HepG2 (cell line): ENCODE measurements around the gene CLDN3. TPM values are rescaled to one million over a fixed set of nuclear protein-coding genes. Genes with fewer than 3 reads are reported as not detected.
A peak's percentile ranks its signal among the peaks of the same experiment; 100 is the strongest.

ENCODE experiments used
- BATF2 ChIP-seq: sonication (generic); formaldehyde crosslinking; IDR thresholded peaks from 2 replicates; pipeline ENCODE4 v1.8.0; 2022; ENCODE audit warnings: mild to moderate bottlenecking, missing genetic modification reagents, moderate library complexity
- FOXP1 ChIP-seq, 2 experiments: fragments of 450-650 bp in 1 of 2; IDR thresholded peaks; 2 replicates each; pipeline ENCODE4 v1.6.1; 2017 to 2018; ENCODE audit warnings: antibody characterized with exemption in 1 of 2
- GABPA ChIP-seq, 2 experiments: IDR thresholded peaks; 2 replicates each; pipeline ENCODE4 v1.6.1; 2011 to 2016; ENCODE audit warnings: low read depth in 2 of 2, low read length in 1 of 2, missing biosample characterization in 1 of 2, missing genetic modification characterization in 1 of 2
- HOMEZ ChIP-seq: IDR thresholded peaks from 2 replicates; pipeline ENCODE4 v1.6.1; 2016; ENCODE audit warnings: low read depth
- NCOA1 ChIP-seq: sonication (generic); formaldehyde crosslinking; IDR thresholded peaks from 2 replicates; pipeline ENCODE4 v1.9.0; 2021; ENCODE audit warnings: missing genetic modification reagents
- NFE2 ChIP-seq: sonication (generic); formaldehyde crosslinking; IDR thresholded peaks from 2 replicates; pipeline ENCODE4 v1.4.0; 2020; ENCODE audit warnings: missing genetic modification reagents
- NONO ChIP-seq, 2 experiments: fragments of 450-650 bp in 1 of 2; sonication (generic) in 1 of 2; formaldehyde crosslinking in 1 of 2; IDR thresholded peaks in 1 of 2; conservative IDR thresholded peaks in 1 of 2; 2 replicates each; pipeline versions ENCODE4 v1.6.1 to v1.8.0; 2017 to 2022; ENCODE audit warnings: mild to moderate bottlenecking in 1 of 2, missing genetic modification reagents in 1 of 2, moderate library complexity in 1 of 2
- NR2F2 ChIP-seq: IDR thresholded peaks from 2 replicates; pipeline ENCODE4 v1.6.1; 2012; ENCODE audit warnings: low read depth, inconsistent platforms, borderline replicate concordance
- POLR2G ChIP-seq: fragments of 200-400 bp; formaldehyde crosslinking; IDR thresholded peaks from 2 replicates; pipeline ENCODE4 v1.6.1; 2018; ENCODE audit warnings: mild to moderate bottlenecking, low read depth, low read length, moderate library complexity
- SCMH1 ChIP-seq: sonication (generic); formaldehyde crosslinking; IDR thresholded peaks from 2 replicates; pipeline ENCODE4 v1.9.0; 2021; ENCODE audit warnings: missing genetic modification reagents, mild to moderate bottlenecking, borderline replicate concordance
- SRY ChIP-seq: sonication (generic); formaldehyde crosslinking; IDR thresholded peaks from 2 replicates; pipeline ENCODE4 v1.8.0; 2022; ENCODE audit warnings: mild to moderate bottlenecking, missing genetic modification reagents
- TARDBP ChIP-seq: sonication (generic); formaldehyde crosslinking; IDR thresholded peaks from 2 replicates; pipeline ENCODE4 v1.8.0; 2022; ENCODE audit warnings: mild to moderate bottlenecking, missing genetic modification reagents
- TCF7L2 ChIP-seq: IDR thresholded peaks from 2 replicates; pipeline ENCODE4 v1.6.1; 2011; ENCODE audit warnings: mild to moderate bottlenecking, low read depth, low read length, moderate library complexity
- ZMYM2 ChIP-seq: sonication (generic); formaldehyde crosslinking; IDR thresholded peaks from 2 replicates; pipeline ENCODE4 v1.8.0; 2022; ENCODE audit warnings: mild to moderate bottlenecking, missing genetic modification reagents
- ZNF124 ChIP-seq: sonication (generic); formaldehyde crosslinking; IDR thresholded peaks from 2 replicates; pipeline ENCODE4 v1.4.0; 2020; ENCODE audit warnings: missing genetic modification reagents
- ZNF263 ChIP-seq: sonication (generic); formaldehyde crosslinking; IDR thresholded peaks from 2 replicates; pipeline ENCODE4 v1.4.0; 2020; ENCODE audit warnings: missing genetic modification reagents
- ZNF329 ChIP-seq: sonication (generic); formaldehyde crosslinking; IDR thresholded peaks from 2 replicates; pipeline ENCODE4 v1.9.0; 2021; ENCODE audit warnings: low read depth, mild to moderate bottlenecking, missing genetic modification reagents
- ZNF34 ChIP-seq: sonication (generic); formaldehyde crosslinking; IDR thresholded peaks from 2 replicates; pipeline ENCODE4 v1.4.0; 2020; ENCODE audit warnings: mild to moderate bottlenecking, missing genetic modification reagents, borderline replicate concordance
- ZNF354B ChIP-seq: sonication (generic); formaldehyde crosslinking; IDR thresholded peaks from 2 replicates; pipeline ENCODE4 v1.8.0; 2022; ENCODE audit warnings: mild to moderate bottlenecking, missing genetic modification reagents
- ZNF75D ChIP-seq: sonication (generic); formaldehyde crosslinking; IDR thresholded peaks from 2 replicates; pipeline ENCODE4 v1.8.1; 2023; ENCODE audit warnings: missing genetic modification reagents, mild to moderate bottlenecking, borderline replicate concordance
- polyA plus RNA-seq, 8 experiments: library from polyadenylated mRNA; depleted of rRNA in 3 of 8; stranded (reverse) in 7 of 8; unstranded in 1 of 8; fragments of >200 nt; fragmentation: Illumina TruSeq in 4 of 8; extraction: Trizol in 4 of 8; gene quantifications; 2 replicates each; pipeline versions ENCODE4 v1.2.1 to v1.2.3, GENCODE V29; 2011 to 2016; ENCODE audit warnings: low read depth in 4 of 8, missing spikeins in 1 of 8, mixed read lengths in 1 of 8; ENCODE audit not compliant: insufficient read depth in 1 of 8
- total RNA-seq, 5 experiments: library from RNA; depleted of rRNA; stranded (reverse); fragments of >200 nt; fragmentation: Illumina TruSeq; extraction: Trizol; gene quantifications; 2 replicates each; pipeline ENCODE4 v1.2.3, GENCODE V29; 2016; ENCODE audit warnings: low read depth in 1 of 5
- TF ChIP-seq, protein P1 (sequence below): fragments of 450-650 bp; IDR thresholded peaks from 2 replicates; pipeline ENCODE4 v1.6.1; 2017; ENCODE audit warnings: mild to moderate bottlenecking
- TF ChIP-seq, protein P2 (sequence below): sonication (generic); formaldehyde crosslinking; IDR thresholded peaks from 2 replicates; pipeline ENCODE4 v1.5.0; 2020; ENCODE audit warnings: missing genetic modification reagents
- TF ChIP-seq, protein P3 (sequence below): sonication (generic); formaldehyde crosslinking; IDR thresholded peaks from 2 replicates; pipeline ENCODE4 v1.8.1; 2023; ENCODE audit warnings: mild to moderate bottlenecking, missing genetic modification reagents

Gene CLDN3
- total and polyA plus RNA-seq, 2 of the 13 experiments (the other 11 are each of a cell fraction or from before 2014, with no cell fraction given), result 0.31 to 0.51 TPM

GRCh38 chr7:73734619-73735527 lies 35.2 kb downstream of the CLDN3 start (continued):
- TF ChIP-seq ZMYM2 (CRISPR knock-in tag), result no peak
- no peak for TF ChIP-seq NFE2 (CRISPR knock-in tag)
- peak; percentile 38; the same call in 1 of the 2 replicates for TF ChIP-seq SRY (CRISPR knock-in tag)
- TF ChIP-seq GABPA (IDR thresholded peaks at IDR 0.05; ENCODE audit: low read depth, low read length), result no peak
- TF ChIP-seq GABPA (CRISPR knock-in tag; IDR thresholded peaks at IDR 0.05; ENCODE audit: low read depth), result peak; percentile 70
- no peak for TF ChIP-seq ZNF124 (CRISPR knock-in tag)
- no peak for TF ChIP-seq NCOA1 (CRISPR knock-in tag)
- TF ChIP-seq, protein P1, sequence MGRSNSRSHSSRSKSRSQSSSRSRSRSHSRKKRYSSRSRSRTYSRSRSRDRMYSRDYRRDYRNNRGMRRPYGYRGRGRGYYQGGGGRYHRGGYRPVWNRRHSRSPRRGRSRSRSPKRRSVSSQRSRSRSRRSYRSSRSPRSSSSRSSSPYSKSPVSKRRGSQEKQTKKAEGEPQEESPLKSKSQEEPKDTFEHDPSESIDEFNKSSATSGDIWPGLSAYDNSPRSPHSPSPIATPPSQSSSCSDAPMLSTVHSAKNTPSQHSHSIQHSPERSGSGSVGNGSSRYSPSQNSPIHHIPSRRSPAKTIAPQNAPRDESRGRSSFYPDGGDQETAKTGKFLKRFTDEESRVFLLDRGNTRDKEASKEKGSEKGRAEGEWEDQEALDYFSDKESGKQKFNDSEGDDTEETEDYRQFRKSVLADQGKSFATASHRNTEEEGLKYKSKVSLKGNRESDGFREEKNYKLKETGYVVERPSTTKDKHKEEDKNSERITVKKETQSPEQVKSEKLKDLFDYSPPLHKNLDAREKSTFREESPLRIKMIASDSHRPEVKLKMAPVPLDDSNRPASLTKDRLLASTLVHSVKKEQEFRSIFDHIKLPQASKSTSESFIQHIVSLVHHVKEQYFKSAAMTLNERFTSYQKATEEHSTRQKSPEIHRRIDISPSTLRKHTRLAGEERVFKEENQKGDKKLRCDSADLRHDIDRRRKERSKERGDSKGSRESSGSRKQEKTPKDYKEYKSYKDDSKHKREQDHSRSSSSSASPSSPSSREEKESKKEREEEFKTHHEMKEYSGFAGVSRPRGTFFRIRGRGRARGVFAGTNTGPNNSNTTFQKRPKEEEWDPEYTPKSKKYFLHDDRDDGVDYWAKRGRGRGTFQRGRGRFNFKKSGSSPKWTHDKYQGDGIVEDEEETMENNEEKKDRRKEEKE, result no peak
- TF ChIP-seq ZNF75D (CRISPR knock-in tag), result no peak
- TF ChIP-seq, protein P2, sequence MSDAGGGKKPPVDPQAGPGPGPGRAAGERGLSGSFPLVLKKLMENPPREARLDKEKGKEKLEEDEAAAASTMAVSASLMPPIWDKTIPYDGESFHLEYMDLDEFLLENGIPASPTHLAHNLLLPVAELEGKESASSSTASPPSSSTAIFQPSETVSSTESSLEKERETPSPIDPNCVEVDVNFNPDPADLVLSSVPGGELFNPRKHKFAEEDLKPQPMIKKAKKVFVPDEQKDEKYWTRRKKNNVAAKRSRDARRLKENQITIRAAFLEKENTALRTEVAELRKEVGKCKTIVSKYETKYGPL (CRISPR knock-in tag), result no peak
- no peak; the same call in 1 of the 2 replicates for TF ChIP-seq ZNF263
- no peak for TF ChIP-seq TCF7L2
- TF ChIP-seq, protein P3, sequence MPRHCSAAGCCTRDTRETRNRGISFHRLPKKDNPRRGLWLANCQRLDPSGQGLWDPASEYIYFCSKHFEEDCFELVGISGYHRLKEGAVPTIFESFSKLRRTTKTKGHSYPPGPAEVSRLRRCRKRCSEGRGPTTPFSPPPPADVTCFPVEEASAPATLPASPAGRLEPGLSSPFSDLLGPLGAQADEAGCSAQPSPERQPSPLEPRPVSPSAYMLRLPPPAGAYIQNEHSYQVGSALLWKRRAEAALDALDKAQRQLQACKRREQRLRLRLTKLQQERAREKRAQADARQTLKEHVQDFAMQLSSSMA (CRISPR knock-in tag), result no peak
- TF ChIP-seq POLR2G, result no peak
- no peak for TF ChIP-seq ZNF34 (CRISPR knock-in tag)
- TF ChIP-seq HOMEZ (CRISPR knock-in tag), result no peak
- TF ChIP-seq ZNF329, result no peak
- no peak for TF ChIP-seq BATF2 (CRISPR knock-in tag)
- no peak for TF ChIP-seq FOXP1 (IDR thresholded peaks at IDR 0.05)
- no peak for TF ChIP-seq FOXP1 (CRISPR knock-in tag; IDR thresholded peaks at IDR 0.05)
- no peak for TF ChIP-seq NR2F2
- no peak for TF ChIP-seq SCMH1 (CRISPR knock-in tag)
- no peak for TF ChIP-seq NONO (IDR thresholded peaks at IDR 0.05)
- peak; percentile 74 for TF ChIP-seq NONO (CRISPR knock-in tag; conservative IDR thresholded peaks at IDR 0.05)
- TF ChIP-seq TARDBP (CRISPR knock-in tag), result peak; percentile 66
- no peak for TF ChIP-seq ZNF354B (CRISPR knock-in tag)
